ENCODE results near the gene RD3L.

RD3L gene

DNA sequence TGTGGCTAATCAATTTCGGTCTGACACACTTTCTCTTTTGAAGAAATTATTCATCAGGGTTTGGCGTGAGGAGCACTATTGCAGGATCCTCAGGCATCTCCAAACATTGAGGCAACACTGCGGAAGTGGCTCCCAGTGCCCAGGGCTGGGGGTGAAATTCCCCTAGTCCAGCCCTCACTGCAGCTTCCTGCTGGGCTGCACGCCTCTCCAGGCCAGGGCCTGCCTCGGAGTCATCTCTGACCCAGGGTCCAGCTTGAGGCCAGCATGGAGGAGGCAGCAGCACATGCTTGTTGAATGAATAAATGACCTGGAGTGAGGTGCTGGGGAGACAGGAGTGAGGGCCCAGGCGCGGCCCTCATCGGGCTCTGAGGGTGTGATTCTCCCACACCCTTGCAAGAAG is 50.1 kb downstream of the RD3L start:
- no peak for DNase-seq

DNA sequence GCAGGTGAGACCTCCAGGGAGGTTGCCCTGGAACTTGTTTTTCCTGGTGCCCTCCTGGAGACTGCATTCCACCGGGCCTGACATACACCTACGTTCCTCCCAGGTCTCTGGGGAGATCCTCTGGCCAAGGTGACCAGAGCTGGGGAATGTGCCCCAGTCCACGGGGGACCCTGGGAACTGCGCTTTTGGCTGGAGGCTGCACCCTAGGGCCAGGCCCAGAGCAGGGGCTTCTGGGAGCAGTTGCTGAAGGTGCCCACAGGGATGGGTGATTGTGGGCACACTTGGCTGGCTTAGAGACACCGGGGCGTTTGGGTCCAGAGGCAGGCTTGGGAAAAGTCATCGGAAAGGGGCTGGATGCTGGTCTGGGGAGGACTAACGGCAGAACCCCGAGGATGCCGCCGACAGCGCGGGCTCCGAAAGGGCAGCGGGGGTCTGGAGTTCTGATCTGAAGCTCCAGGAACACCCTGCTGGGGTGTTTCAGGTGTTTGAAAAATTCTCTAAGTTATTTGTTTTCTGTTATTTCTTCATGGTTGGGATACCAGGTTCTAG is 50.6 kb downstream of the RD3L start:
- DNase-seq: no peak

- DNase-seq: no peak
These were observed 51.3 kb downstream of the RD3L start for GRCh38 chr14:103890821-103891666.

All from activated gamma-delta T cell treated with Interleukin-2 at 50 U/mL for 16 hours (primary cell).